ENCODE measurements around the gene SLC10A3.

SLC10A3 gene, protein sequence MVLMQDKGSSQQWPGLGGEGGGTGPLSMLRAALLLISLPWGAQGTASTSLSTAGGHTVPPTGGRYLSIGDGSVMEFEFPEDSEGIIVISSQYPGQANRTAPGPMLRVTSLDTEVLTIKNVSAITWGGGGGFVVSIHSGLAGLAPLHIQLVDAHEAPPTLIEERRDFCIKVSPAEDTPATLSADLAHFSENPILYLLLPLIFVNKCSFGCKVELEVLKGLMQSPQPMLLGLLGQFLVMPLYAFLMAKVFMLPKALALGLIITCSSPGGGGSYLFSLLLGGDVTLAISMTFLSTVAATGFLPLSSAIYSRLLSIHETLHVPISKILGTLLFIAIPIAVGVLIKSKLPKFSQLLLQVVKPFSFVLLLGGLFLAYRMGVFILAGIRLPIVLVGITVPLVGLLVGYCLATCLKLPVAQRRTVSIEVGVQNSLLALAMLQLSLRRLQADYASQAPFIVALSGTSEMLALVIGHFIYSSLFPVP

DNA sequence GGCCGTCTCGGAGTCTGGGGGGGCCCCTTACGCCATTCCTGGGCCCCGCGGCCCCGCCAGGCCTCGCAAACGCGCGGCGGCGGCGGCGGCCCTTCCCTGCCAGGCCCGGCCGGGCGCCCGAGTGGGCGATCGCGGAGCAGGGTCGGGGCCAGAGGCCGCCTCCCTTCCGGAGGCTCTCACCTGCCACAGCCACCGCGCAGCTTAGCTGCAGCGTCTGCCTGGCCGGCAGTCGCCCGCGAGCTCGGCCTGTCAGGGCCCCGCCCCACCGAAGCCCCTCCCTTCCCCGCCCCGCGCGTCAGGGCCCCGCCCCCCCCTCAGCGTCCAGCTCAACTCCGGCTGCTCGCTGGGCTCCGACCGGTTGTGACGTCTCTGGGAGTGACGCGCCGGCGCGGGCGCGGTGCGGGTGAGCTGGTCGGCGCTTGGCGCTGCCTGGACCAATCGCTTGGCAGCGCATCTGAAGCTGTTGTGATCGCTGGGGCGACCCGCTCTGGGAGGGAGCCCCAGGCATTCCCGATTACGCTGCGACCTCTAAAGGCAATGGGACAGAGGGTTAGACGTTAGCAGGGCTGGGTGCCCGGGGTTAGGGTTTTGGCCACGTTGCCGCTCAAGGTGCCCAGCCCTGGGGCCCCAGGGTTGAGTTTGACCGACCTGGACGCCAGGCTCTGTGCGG is at the start of gene SLC10A3:
Gene SLC10A3, minus strand, starts transcription at position 216 of the 670 bp plus-strand sequence. CDS start 1,689 bp downstream, outside the sequence.
- DNase-seq: peak; percentile 92

DNA sequence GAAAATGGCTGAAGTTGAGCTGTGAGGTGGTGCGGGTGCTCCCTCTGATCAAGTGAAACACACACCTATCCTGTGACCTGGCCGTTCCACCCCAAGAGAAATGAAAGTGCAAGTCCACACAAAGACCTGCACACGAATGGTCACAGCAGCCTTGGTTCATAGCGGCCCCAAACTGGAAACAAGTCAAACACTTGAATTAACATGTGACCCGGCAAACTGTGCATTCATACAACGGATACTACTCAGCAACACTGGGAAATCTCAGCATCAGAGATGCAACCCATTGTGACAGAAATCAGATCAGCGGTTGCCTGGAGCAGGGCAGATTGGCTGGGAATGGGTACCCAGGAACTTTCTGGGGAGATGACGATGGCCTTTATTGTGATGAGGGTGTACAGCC is 48.6 kb upstream of the SLC10A3 start:
- no peak for DNase-seq

GRCh38 chrX:154535892-154536291 is 45.5 kb upstream of the SLC10A3 start:
- DNase-seq: no peak

DNA sequence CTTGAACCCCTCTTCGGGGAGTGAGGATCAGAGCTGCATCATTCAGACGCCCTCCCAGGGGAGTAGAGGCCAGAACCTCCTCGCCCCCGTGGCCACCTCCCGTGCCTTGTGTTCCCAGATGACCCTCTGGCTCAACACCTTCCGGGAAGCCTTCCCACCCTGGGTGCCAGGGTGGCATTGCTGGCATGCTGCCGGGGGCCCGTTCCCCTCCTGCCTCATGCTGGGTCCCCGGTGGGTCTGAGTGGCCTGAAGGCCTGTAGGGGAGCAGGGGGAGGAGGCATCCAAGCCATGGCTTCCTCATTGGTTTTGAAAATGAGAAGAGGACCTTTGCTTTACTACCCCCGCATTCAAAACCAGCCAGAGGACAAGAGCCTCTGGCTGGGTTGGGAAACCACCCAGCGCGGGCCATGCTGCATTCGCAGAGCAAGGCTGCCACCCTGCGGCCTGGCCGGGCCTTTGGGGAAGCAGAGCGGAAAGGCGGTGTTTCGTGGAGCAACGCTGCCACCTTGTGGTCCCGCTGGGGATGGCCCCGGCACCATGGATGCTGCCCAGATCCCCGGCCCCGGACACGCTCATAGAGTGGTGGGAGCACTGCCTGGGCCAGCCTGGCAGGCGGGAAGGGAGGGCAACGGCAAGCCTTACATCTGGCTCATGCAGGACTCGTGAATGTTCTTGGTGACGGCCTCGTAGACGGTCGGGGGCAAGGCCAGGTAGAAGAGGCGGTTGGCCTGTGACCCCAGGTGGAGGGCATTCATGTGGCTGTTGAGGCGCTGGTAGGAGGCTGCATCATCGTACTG is 44.3 kb upstream of the SLC10A3 start:
- DNase-seq: peak; percentile 75

DNA sequence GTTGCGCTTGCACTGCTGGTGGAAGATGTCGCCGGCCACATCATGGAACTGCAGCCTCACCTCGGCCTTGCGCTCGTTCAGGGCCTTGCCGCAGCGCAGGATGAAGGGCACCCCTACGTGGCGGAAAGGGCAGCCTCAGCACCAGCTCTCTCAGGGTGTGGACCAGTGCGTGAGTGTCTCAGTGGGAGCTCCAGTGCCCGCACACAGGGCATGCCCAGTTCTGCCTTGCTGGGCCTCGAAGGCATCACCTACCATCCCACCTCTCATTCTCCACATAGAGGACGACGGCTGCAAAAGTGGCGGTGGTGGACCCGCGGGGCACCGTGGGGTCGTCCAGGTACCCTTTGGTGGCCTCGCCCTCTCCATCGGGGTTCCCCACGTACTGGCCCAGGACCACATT is 42.3 kb upstream of the SLC10A3 start:
- no peak for DNase-seq

- no peak for DNase-seq
Measured at GRCh38 chrX:154531626-154532025, 41.2 kb upstream of the SLC10A3 start.

DNA sequence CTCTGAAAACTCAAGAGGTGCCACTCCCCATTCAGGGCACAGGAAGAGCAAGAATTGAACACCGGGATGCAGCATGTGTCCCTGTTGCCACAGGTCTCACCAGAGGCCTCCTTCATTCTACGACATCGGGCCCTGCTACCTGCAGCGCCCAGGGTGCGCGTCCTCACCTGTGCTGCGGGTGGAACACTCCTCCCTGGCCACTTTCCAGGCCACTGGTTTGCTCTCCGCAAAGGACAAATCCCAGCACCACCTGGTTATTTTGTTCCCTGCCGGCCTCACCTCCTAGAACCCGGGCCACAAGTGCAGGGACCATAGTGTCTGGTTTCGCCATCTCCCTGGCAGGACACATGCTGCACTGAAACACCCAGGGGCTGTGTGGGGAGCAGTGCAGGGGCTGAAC is 39.9 kb upstream of the SLC10A3 start:
- no peak for DNase-seq

GRCh38 chrX:154529206-154529612 is 38.8 kb upstream of the SLC10A3 start:
- no peak for DNase-seq

DNA sequence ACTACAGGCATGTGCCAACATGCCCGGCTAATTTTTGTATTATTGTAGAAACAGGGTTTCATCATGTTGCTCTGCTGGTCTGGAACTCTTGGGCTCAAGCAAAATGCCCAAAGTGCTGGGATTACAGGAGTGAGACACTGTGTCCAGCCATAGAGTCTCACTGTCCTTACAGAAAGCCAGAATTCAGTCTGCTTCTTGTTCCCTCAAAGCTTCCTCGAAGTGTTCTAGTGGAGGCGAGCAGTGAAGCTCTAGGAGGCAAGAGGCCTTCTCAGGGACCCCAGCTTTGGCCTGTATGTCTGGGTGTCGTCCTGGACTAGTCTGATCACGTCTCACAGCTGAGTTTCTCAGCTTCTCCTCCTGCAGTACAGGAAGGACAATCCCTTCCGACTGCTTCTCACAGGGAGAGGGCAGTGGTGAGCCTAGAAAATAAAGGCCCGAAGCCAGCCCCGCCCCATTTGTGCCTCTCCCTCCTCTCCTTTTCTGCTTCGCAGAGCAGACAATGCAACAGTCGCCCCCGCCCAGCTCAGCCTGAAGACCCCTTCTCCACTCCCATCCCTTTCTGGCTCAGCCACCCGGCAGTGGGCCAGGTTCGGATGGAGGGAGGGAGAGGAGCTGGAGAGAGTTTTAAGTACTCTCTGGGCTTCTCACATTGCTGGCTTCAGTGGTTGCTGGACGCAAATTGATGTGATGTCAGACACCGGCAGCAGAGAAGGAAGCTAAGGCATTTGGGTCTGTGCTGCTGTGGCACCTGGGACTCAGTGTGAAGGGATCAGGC is 36.7 kb upstream of the SLC10A3 start:
- DNase-seq: peak; percentile 65

DNA sequence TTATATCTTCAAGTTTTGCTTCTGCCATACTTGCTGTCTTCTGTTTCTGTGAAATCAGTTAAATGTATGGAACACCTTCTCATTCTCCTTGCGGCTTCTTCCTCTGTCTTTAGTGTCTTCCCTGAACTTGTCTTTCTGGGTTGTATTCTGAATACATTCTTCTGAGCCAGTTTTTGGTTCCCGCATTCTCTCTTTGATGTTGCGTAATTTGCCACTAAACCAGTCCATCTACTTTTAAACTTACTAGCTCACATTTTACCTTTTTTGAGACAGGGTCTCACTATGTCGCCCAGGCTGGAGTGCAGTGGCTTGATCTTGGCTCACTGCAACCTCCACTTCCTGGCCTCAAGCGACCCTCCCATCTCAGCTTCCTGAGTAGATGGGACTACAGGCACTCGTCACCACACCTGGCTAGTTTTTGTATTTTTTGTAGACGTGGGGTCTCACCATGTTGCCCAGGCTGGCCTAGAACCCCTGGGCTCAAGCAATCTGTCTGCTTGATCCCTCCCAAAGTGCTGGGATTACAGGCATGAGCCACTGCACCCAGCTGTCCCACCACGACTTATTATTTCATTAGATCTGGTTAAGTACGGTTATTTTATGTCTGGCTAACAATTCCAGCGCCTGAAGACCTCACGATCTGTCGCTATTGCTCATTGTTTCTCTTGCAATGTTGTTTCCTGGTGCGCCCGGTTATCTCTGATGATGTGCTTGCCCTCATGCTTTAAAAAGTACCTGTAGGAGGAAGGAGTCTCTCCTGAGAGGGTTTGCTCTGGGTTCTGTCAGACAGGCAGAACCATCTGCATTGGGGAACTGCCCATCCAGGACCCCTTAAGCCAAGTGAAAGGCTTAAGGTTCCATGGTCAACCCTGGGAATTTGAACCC is 35.4 kb upstream of the SLC10A3 start:
- DNase-seq: no peak

DNA sequence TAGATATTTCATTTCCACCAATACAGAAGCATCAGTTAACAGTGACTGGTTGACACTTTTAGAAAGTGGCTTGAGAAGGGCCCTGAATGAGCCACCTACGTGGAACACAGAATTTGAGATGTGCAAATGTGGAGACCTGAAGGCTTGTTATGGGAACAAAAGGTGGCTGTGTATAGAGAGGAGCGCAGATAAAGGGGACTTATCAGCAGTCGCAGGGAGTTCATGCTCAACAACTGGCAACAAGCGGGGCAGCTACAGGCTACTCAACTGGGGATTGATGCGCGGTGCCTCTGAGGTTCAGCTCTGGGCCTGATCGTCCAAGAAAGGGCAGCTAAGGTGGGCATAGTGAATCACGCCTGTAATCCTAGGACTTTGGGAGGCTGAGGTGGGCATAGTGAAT is 29.0 kb upstream of the SLC10A3 start:
- DNase-seq: no peak

DNA sequence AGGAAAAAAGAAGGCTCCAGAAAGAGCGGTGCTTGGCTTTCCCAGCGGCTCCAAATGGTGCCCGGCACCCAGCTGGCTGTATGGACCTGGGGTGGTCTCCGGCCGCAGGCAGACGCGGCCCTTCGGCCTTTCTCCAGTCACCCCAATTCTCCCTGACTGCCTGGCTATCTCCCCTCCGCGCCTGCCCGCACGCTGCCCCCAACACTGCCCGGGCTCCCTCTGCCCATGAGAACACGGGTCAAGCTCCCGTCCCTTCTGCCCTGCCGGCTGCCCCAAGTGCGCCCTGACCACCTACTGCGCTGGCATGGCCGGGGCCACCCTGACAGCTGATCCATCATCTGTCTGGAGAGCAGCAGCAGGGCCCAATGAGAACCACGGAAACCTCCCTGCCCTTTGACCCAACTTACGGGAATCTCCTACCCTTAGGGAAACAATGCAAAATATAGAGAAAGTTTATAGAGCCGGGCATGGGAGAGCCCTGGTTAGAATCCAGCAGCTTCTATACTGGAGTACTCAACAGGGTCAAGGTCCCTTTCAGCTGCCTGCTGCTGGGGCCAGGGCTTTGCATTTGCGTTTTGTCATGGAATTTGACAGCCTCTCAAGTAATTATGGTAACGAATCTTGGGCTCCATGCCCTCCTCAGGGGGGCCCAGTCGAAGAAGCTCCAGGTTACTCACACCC is 26.8 kb upstream of the SLC10A3 start:
- DNase-seq: no peak

- no peak for DNase-seq
Measured at GRCh38 chrX:154516656-154517100, 26.2 kb upstream of the SLC10A3 start.

DNA sequence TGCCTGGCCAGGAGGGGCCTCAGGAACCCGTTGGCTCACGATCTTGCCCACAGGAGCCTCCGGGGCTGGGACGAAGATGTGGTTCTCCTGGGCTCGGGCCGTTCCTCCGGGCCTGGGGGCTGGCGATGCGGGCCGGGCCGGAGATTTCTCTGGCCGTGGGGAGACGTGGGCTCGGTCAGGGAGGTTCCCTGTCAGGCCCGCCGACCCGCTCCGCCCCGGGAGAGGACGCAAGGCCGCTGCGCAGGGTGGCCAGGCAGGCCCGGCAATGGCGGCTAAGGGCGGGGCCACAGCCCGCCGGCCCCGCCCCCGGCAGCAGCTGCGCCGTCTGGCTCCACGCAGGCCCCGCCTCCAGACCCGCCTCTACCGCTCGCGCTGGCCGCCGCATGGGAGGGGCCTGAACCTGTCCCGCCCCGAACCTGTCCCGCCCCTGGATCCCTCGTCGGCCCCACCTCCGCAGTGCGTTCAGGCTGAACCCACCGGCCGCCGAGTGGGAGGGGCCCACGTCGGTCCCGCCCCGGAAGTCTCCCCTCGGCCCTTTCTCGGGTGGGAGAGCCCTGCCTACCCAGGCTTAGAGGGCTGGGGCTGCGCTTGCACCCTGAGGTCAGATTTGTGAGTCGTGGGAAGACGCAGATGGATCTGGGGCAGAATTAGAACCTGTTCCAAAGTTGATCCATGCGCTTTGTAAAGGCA is 25.7 kb upstream of the SLC10A3 start, which contains the start of gene FAM3A:
Gene FAM3A, minus strand, starts transcription at position 267 of the 690 bp plus-strand sequence. CDS start 460 bp downstream, outside the sequence.
- DNase-seq: peak; percentile 88

DNA sequence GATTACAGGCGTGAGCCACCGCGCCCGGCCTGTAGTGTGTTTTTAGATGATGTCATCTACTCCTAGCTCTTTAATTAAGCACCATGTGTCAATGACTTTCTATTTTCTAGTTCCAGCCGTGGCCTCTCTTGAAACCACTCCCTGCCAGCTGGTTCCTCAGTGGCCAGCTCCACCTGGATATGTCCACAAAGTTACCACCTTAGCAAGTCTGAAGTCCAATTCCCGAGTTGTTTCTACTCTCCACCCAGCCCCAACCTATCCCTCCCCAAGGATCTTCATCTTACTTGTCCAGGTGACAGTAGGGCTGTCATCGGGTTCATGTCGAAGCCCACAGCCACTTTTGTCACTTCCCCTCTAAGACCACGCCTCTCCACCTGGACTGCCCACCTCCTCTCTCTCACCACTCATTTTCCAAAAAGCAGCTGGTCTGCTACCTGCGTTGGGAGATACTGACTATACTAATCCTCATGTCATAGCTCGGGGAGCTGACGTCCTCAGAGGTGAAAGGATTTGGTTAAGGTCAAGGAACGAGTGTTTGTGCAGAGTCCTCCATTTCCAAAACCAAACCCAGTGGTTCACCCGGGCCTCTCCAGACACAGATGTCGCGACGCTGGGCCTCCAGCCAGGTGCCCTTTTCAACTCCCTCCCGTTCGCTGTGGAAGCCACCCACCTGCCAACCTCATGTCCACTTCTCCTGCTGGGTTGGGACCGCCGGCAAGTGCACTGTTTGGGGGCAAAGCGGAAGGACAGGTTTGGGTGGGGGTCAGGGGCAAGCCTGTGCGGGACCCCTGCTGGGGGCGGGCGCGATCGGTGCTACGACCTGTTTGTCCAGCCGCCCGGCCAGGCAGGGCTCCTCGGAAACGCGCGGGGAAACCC is 24.9 kb upstream of the SLC10A3 start:
- DNase-seq: peak; percentile 27

GRCh38 chrX:154513716-154514115 is 23.3 kb upstream of the SLC10A3 start:
- no peak for DNase-seq

- DNase-seq: no peak
Measured at GRCh38 chrX:154512879-154513553, 22.6 kb upstream of the SLC10A3 start.

GRCh38 chrX:154511761-154512160 is 21.3 kb upstream of the SLC10A3 start:
- DNase-seq: no peak

All from NCI-H345 (cell line).